22Rv1 (cell line): ENCODE results near the gene SMAGP.

Experiments used
- CTCF ChIP-seq: fragments of 450-650 bp; IDR thresholded peaks from 2 replicates; pipeline ENCODE4 v1.5.1; 2017; ENCODE audit warnings: mild to moderate bottlenecking
- ZFX ChIP-seq: fragments of 450-650 bp; IDR thresholded peaks from 2 replicates; pipeline ENCODE4 v1.6.1; 2017; ENCODE audit warnings: antibody characterized with exemption, borderline replicate concordance

DNA sequence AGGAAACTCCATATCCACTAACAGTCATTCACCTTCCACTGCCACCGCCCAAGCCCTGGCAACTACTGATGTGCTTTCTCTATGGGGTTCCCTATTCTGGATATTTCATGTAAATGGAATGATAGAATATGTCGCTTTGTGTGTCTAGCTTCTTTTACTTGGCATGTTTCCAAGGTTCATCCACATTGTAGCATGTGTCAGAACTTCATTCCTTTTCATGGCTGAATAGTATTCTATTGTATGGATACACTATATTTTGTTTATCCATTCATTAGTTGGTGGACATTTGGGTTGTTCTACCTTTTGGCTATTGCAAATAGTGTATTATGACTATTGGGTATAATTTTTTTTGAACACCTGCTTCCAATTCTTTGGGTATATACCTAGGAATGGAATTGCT is 61.0 kb downstream of the SMAGP start:
- TF ChIP-seq CTCF (no peak), ZFX (no peak)
